ENCODE results near the gene HLA-DOB. TPM values are rescaled to one million over a fixed set of nuclear protein-coding genes. Genes with fewer than 3 reads are reported as not detected.
"Not testable (repeated sequence)": the region's sequence is repeated elsewhere in the genome, so short reads cannot be mapped to it uniquely, and the experiment has no call there.

HLA-DOB gene
- total RNA-seq, 1 donor from 2014 or later: 0.69 TPM

DNA sequence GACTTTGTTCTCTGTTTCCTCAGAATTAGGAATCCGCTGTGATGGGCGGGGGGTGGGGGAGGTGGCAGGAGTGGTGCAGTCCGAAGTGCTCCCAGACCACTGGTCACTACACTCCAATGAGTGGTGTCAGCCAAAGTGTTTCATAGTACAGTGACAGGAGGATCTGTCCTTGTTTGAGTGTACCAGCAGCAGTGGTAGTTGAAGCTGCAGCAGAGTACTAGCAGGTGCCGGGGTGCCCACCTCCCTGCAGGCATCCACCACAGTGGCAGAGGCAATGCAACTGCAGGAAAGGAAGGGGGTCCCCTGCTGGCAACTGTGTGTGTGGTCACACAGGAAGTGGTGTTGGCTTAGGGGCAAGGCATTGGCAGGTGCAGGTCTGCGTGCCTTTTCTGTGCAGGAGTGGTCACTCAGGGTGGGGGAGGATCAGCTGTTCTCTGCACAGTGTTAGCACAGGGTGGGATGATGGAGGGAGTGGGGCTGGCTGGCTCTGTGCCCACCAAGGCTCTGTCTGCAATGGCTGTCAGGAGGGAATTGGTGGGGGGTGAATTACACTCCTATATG lies 9.7 kb downstream of the HLA-DOB start:
- DNase-seq: no peak

DNA sequence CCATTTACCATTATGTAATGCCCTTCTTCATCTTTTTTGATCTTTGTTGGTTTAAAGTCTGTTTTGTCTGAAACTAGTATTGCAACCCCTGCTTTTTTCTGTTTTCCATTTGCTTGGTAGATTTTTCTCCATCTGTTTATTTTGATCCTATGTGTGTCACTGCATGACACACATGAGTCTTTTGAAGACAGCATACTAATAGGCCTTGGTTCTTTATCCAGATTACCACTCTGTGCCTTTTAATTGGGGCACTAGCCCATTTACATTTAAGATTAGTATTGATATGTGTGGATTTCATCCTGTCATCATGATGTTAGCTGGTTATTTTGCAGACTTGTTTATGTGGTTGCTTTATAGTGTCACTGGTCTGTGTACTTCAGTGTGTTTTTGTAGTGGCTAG lies 11.4 kb downstream of the HLA-DOB start:
- DNase-seq: not testable (repeated sequence)

DNA sequence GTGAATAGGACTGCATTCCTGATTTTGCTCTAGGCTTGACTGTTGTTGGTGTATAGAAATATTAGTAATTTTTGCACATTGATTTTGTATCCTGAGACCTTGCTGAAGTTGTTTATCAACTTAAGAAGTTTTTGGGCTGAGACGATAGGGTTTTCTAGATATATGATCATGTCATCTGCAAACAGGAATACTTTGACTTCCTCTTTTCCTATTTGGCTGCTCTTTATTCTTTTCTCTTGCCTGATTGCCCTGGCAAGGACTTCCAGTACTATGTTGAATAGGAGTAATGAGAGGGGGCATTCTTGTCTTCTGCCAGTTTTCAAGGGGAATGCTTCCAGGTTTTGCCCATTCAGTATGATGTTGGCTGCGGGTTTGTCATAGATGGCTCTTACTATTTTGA lies 13.4 kb downstream of the HLA-DOB start:
- DNase-seq: no peak

DNA sequence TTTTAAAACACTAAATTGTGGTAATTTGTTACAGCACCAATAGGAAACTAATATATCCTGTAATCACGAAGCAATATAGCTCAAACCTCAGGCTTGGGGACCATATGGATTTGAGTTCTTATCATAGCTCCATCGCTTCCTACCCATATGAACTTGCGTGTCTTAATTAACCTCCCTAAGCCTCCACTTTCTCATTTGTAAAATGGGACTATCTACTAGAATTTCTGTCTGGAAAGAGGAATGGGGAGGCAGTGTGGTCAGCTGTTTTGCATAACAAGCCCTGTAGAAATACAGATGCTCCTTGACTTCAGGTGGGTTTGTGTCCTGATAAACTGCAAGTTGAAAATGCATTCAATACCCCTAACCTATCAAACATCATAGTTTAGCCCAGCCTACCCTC lies 17.1 kb downstream of the HLA-DOB start:
- no peak for DNase-seq

DNA sequence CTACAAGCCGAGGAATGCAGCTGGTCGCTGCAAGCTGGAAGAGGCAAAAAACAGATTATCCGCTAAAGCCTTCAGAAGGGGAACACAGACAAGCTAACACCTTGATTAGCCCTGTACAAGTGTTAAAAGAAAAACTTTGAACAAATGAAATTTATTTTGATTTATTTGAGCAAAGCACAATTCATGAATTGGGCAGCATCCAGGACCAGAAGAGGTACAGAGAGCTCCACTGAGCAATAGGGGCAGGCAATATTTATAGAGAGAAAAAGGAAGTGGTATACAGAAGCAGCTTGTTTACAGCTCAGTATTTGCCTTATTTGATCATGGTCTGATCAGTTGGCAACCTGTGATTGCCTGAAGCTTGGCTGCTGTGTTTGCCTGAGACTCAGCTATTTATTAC lies 17.6 kb downstream of the HLA-DOB start:
- no peak for DNase-seq

DNA sequence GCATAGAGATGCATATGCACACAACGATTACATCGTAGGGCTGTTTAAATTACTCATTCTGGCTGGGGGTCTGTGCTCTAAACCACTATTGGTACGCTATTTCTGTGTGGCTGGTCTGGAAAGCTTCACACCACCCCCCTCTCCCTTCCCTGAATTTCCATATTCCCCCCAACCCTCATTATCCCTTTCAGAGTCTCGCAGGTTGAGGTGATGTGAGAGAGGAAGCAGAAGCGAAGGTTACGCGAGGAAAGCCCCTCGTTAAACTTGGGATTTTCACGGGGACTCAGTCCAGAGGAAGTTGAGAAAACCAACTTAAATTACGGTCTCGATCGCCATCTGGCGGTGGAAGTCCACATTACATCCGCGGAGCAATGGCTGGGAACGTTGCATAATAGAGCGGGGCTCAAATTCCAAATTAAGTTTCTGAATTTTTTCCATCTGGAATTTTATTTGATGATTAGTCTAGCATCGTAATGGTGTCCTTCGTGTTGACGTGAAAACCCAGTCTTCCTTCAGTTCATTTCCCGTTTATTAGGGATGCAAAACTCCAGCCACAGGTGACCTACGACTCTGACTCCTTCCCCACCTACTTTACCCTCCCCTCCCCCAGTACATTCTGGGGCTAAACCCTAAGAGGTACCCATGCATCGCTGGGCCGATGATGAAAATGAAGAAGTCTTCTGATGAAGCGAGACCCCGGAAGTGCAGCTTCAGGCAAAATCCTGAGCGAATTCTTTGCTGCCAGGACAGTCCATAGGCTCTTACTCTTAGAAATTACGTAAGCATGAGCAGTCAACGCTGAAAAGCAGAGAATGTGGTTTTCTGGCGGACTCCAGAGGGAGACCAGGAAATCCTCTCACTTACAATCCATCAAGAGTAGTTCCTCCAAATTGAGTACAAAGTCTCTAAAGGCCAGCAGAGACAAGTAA lies 19.7 kb downstream of the HLA-DOB start:
- DNase-seq: peak; percentile 62

DNA sequence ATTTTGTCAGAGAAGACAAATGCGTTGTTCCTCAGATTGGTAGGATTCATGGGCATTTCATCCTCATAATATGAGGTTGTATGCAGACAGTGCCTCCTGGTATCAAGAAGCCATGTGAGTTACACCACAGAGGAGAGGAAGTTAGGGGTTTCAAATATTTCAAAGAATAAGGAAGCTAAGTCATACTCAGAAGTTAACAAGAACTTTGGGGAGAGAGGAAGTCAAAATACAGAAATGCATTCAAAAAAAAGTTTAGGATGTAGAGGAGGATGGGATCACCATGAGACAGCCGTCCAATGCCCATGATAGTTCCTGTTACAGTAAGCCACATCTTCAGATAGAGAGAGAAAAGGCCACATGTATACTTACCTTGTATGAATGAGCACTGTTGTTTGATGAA lies 22.3 kb downstream of the HLA-DOB start:
- DNase-seq: no peak

DNA sequence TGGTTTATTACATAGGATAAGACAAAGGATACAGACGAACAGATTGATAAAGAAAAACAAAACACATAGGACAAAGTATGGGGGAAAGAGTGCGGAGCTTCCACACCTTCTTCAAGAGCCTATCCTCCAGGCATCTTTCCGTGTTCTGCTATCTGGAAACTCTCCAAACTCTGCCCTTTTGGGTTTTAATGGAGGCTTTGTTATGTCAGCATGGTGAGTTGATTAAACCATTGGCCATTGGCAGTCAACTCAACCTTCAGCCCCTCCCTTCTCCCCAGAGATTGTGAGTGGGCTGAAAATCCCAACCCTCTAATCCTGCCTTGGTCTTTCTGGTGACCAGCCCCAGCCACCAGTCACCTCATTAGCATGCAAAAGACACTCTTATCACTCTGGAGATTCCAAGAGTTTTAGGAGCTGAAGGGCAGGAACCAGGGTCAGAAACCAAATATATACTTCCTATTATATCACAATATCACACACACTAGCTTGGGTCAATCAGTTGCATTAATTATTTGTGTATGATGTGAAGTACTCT lies 23.8 kb downstream of the HLA-DOB start:
- DNase-seq: no peak

DNA sequence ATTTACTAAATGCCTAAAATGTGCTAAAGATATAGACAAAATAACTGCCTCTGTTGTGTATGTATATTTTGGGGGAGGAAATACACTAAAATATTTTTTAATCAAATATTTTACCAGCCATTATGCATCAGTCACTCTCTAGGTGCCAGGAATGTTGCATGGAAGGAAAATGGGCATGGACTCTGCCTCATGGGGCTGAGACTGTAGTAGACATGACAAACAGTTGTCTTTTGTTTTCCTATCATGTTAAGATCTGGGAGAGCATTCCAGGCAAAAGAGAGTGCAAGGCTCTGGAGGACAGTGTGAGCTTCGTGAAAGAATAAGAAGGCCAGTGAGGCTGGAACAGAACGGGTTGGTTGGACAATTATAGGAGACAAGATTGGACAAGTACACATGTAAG lies 26.5 kb downstream of the HLA-DOB start:
- DNase-seq: no peak

DNA sequence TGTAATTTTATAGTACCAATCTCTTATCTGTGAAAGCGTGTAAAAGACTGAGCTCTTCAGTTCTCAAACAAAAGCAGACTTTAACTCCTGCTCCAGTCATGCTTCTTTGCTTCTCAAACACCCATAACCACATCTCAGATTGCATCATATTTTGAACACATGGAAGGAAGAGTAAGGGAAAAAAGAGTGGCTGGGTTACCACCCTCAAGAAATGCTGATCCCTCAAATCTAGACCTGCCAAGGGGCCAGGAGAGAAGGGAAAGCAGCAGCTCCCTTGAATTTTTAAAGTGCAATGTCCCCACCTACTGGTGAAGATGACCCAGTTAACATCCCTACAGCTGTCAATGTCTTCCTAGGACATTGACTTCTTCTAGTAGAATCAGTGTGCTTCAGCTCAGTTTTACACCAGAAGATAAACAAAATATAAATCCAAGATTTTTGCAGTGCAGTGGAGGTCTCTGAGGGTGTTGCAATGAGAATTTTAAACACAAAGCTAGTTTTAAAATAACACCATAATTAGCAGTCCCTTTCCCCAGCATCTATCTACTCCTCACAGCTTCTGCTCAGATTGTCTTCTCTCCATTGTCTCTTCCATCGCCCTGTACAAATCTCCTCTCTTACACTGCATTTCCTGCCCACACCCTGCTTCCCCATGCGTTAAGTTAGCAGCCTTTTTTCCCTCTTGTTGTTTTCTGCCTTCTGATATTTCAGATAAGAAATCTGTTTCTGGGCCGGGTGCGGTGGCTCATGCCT lies 30.8 kb downstream of the HLA-DOB start:
- peak; percentile 52 for DNase-seq

DNA sequence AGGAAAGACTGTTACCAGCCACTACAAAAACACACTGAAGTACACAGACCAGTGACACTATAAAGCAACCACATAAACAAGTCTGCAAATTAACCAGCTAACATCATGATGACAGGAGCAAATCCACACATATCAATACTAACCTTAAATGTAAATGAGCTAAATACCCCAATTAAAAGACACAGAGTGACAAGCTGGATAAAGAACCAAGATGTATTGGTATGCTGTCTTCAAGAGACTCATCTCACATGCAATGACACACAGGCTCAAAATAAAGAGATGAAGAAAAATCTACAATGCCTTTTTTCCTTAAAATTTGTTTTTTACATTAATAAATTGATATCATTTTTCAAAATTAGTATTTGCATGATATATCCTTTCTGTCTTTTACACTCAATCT lies 33.9 kb downstream of the HLA-DOB start:
- DNase-seq: not testable (repeated sequence)

DNA sequence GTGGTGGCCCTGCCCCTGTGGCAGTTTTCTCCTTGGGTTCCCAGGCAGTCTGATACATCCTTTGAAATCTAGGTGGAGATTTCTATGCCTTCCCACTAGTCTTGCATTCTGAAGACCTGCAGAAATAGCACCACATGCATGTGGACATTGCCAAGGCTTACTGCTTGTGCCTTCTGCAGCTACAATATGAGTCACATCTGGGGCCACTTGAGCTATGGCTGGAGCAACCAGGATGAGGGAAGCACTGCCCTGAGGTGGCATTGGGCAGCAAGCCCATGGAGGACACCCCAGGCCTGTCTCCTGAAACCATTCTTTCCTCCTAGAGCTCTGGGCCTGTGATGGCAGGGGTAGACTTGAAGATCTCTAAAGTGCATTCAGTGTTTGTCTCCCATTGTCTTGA lies 37.8 kb downstream of the HLA-DOB start:
- DNase-seq: no peak

DNA sequence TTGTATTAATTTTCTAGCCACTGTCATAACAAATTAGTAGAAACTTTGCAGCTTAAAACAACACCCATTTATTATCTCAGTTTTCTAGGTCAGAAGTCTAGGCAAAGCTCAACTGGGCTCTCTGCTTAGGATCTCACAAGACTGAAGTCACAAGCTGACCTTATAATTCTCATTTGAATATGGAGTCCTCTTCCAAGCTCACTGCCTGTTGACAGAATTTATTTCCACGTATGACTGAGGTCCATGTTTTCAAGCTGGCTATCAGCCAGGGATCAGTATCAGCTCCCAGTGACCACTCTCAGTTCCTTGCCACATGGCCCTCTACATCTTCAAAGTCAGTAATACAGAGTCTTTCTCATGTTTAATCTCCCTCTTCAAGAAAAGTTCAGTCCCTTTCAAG lies 41.7 kb downstream of the HLA-DOB start:
- no peak for DNase-seq

DNA sequence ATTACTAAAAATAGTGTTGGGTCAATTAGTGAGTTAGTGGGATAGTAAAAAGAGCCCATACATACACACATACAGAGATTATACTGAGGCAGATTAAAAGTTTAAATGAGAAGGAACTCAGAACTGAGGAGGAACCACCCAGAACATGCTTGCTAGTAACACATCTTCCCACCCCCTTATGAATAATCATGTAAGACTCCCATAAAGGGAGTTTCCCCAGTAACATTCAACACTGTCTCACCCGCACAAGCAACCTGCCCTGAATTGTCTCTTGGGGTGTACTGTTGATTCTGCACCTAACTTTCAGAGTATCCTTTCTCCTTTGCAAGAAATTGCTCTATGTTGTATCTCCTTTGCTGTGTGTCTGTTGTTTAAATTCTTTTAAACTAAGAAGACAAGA lies 42.4 kb downstream of the HLA-DOB start:
- DNase-seq: no peak

DNA sequence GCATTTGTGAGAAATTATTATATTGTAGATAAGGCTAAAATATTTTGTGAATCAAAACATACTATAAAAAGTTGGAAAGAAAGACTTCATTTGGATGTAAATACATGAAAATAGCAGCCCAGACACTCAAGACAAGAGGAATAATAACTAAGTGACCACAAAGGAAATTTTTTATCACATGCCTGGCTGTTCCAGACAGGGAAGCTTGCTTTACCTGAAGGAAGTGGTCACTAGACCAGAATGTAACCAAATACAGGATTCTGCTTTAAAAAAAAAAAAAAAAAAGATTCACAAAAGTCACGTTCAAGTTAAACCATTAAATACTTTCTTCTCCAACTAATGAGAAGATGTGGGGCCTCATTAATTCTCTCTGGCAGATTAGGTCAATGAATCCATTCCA lies 44.1 kb downstream of the HLA-DOB start:
- DNase-seq: no peak

DNA sequence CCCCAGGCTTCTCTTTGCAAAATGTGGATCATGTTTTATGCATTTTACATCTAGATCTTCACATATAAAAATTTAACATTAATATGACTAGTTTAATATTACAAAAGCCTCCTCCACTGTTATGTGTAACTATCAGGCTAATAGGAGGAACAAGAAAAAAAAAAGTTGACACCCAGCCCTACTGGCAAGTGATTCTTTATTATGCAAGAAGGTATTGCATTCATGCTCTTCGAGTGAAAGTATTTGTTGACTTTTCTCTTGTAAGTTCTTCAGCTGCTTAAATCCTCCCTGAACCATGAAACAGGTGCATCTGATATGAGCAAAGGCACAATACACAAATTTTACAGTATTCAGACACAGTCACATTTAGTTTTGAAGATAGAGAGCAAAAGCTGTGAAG lies 52.8 kb downstream of the HLA-DOB start:
- DNase-seq: no peak

DNA sequence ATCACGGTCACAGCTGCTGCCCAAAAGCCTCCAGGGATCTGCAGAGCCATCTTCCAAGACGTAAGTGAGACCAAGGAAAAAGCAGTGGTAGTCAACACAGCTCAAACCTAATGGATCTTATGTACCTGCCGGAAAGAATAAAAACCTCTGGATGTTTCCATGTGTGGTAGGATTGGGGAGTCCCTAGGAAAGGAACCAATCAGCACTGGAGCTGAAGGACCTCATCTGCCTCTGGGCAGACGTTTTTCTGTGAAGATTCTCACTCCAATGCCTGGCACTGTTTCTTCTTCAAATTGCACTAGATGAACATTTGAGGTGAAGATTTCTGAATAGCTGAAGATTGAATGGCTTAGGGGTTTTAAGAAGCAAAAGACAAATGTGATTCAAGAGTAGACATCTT lies 53.4 kb downstream of the HLA-DOB start, which contains the start of gene HLA-DQB2:
TSS of gene HLA-DQB2 (minus strand) at position 112 of the 400 bp plus-strand sequence. CDS start at position 50, 62 bp downstream.
- no peak for DNase-seq

Other genes starting within 250 kb of the HLA-DOB start
- 20.7 TPM for gene HLA-DRB1, start 227.2 kb downstream of the HLA-DOB start, total RNA-seq
- 3.2 TPM for gene HLA-DQA1, start 179.6 kb downstream of the HLA-DOB start, total RNA-seq
- 0.69 TPM for gene HLA-DQB1, start 150.3 kb downstream of the HLA-DOB start, total RNA-seq
- 0.99 TPM for gene HLA-DQA2, start 75.6 kb downstream of the HLA-DOB start, total RNA-seq
- gene HLA-DQB2, start 53.5 kb downstream of the HLA-DOB start, total RNA-seq: 6.4 TPM
- gene TAP2, start 21.7 kb upstream of the HLA-DOB start, total RNA-seq: 11.0 TPM
- 15.7 TPM for gene PSMB8, start 27.0 kb upstream of the HLA-DOB start, total RNA-seq
- 17.4 TPM for gene TAP1, start 36.7 kb upstream of the HLA-DOB start, total RNA-seq
- 7.3 TPM for gene PSMB9, start 37.2 kb upstream of the HLA-DOB start, total RNA-seq
- 12.7 TPM for gene HLA-DMB, start 124.0 kb upstream of the HLA-DOB start, total RNA-seq
- 7.1 TPM for gene HLA-DMA, start 136.1 kb upstream of the HLA-DOB start, total RNA-seq
- 86.3 TPM for gene BRD2, start 151.6 kb upstream of the HLA-DOB start, total RNA-seq
- 2.3 TPM for gene HLA-DOA, start 192.6 kb upstream of the HLA-DOB start, total RNA-seq

Measured in skin of body (tissue), 2 donors.